ENCODE measurements around the gene PTPA.
A peak's percentile ranks its signal among the peaks of the same experiment; 100 is the strongest.
"Not testable (repeated sequence)": the region's sequence is repeated elsewhere in the genome, so short reads cannot be mapped to it uniquely, and the experiment has no call there.

The PTPA gene

GRCh38 chr9:129160712-129161533 is 49.7 kb downstream of the PTPA start:
- DNase-seq (ENCODE audit: low read depth in 2 of 2): no peak

GRCh38 chr9:129161534-129161837 is 50.3 kb downstream of the PTPA start:
- DNase-seq (ENCODE audit: low read depth in 2 of 2): no peak

- no peak for DNase-seq (ENCODE audit: low read depth in 2 of 2)
Observed at GRCh38 chr9:129162497-129163197, 51.4 kb downstream of the PTPA start.

- DNase-seq (ENCODE audit: low read depth in 2 of 2): not testable (repeated sequence)
Observed at GRCh38 chr9:129163198-129163670, 52.0 kb downstream of the PTPA start.

GRCh38 chr9:129163753-129164152 is 52.5 kb downstream of the PTPA start:
- no peak for DNase-seq (ENCODE audit: low read depth in 2 of 2)

GRCh38 chr9:129164246-129164930 is 53.2 kb downstream of the PTPA start:
- no peak for DNase-seq (ENCODE audit: low read depth in 2 of 2)

- DNase-seq (ENCODE audit: low read depth in 2 of 2): no peak
Observed at GRCh38 chr9:129165198-129165597, 54.0 kb downstream of the PTPA start.

GRCh38 chr9:129166623-129167557 is 55.7 kb downstream of the PTPA start:
- no peak for DNase-seq (ENCODE audit: low read depth in 2 of 2)

- no peak for DNase-seq (ENCODE audit: low read depth in 2 of 2)
Observed at GRCh38 chr9:129170229-129170628, 59.0 kb downstream of the PTPA start.

GRCh38 chr9:129171993-129172751 is 61.0 kb downstream of the PTPA start:
- no peak for DNase-seq (ENCODE audit: low read depth in 2 of 2)

GRCh38 chr9:129172816-129173215 is 61.6 kb downstream of the PTPA start:
- DNase-seq (ENCODE audit: low read depth in 2 of 2): no peak

GRCh38 chr9:129173296-129174101 is 62.3 kb downstream of the PTPA start:
- no peak for DNase-seq (ENCODE audit: low read depth in 2 of 2)

- DNase-seq (ENCODE audit: low read depth in 2 of 2): peak; percentile 65 to 80
Observed at GRCh38 chr9:129174102-129174723, 63.0 kb downstream of the PTPA start.

GRCh38 chr9:129174724-129175514 is 63.7 kb downstream of the PTPA start:
- no peak for DNase-seq (ENCODE audit: low read depth in 2 of 2)

GRCh38 chr9:129175515-129175824 is 64.3 kb downstream of the PTPA start:
- no peak for DNase-seq (ENCODE audit: low read depth in 2 of 2)

GRCh38 chr9:129175825-129176633 is 64.8 kb downstream of the PTPA start:
- DNase-seq (ENCODE audit: low read depth in 2 of 2): peak in 1 of 2 experiments; percentile 55

- DNase-seq (ENCODE audit: low read depth in 2 of 2): no peak
Observed at GRCh38 chr9:129176701-129177442, 65.7 kb downstream of the PTPA start.

All from stimulated activated CD4-positive, alpha-beta T cell treated with anti-CD3 and anti-CD28 coated beads, Interleukin-12 subunit alpha, Interleukin-12 subunit beta, amount 100 ng/mL, for 24 hours (primary cell).